Mammary epithelial cell (primary cell): ENCODE results near the gene DCAF8.

Source experiments
- CTCF ChIP-seq, 2 donors: IDR thresholded peaks in 1 of 2; conservative IDR thresholded peaks in 1 of 2; 2 replicates each; pipeline ENCODE4 v1.5.1; 2011 to 2012; ENCODE audit warnings: inconsistent platforms in 2 of 2, low read length in 2 of 2, mild to moderate bottlenecking in 2 of 2, control low read depth in 1 of 2, low read depth in 1 of 2; ENCODE audit not compliant: insufficient read depth in 1 of 2; ENCODE audit errors: extremely low read depth in 1 of 2
- EZH2 ChIP-seq: IDR thresholded peaks from 2 replicates; pipeline ENCODE4 v1.6.1; 2012; ENCODE audit warnings: low read length, inconsistent platforms, borderline replicate concordance

- no peak for TF ChIP-seq CTCF (conservative IDR thresholded peaks at IDR 0.05 in 1 of 2, IDR thresholded peaks at IDR 0.05 in 1 of 2; ENCODE audit: extremely low read depth in 1 of 2, insufficient read depth in 1 of 2, low read depth in 1 of 2, low read length in 2 of 2)
- TF ChIP-seq EZH2: no peak
Measured at GRCh38 chr1:160232911-160233310, 29.4 kb downstream of the DCAF8 start.
